Gastroesophageal sphincter (tissue), 3 donors: Measurements from ENCODE around the gene ZNF888.
"Not testable (repeated sequence)": the region's sequence is repeated elsewhere in the genome, so short reads cannot be mapped to it uniquely, and the experiment has no call there.

Source experiments
- EP300 ChIP-seq: sonication (generic); formaldehyde crosslinking; IDR thresholded peaks from one replicate; pipeline ENCODE4 v1.6.1; 2017; ENCODE audit warnings: antibody characterized with exemption, mild to moderate bottlenecking
- TF ChIP-seq, protein P1 (sequence below), 4 experiments: fragments of 200-600 bp in 2 of 4; fragments of 450-650 bp in 2 of 4; sonication (generic) in 1 of 4; IDR thresholded peaks; one replicate each; pipeline ENCODE4 v1.5.1; 2017 to 2019; ENCODE audit warnings: antibody characterized with exemption in 4 of 4, mild to moderate bottlenecking in 2 of 4, moderate library complexity in 2 of 4

DNA sequence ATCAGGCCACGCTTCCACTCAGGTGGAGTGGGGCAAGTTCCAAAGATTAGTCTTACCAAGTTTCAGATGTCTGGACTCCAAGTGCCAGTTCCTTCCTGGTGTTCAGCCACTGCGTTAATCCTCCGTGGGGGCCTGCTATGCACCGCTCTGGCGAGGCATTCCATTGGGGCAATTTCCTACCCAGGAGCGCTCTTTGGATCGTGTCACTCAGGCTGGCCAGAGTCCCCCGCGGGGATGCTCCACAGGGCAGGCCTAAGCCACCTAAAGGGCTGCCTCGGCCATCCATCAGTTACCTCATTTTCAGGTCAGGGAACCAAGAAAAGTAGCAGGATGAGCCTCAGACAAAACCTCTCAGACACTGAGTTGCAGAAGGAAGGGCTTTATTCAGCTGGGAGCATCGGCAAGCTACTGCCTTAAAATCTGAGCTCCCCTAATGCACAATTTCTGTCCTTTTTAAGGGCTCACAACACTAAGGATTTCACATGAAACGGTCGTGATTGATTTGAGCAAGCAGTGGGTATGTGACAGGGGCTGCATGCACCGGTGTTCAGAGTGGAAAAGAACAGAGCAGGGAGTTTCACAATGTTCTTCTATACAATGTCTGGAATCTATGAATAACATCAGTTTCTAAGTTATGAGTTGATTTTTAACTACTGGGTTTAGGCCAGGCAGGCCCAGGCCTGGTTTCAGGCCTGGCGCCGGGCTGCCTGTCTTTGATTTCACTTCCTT is 19.0 kb downstream of the ZNF888 start:
- TF ChIP-seq, protein P1, sequence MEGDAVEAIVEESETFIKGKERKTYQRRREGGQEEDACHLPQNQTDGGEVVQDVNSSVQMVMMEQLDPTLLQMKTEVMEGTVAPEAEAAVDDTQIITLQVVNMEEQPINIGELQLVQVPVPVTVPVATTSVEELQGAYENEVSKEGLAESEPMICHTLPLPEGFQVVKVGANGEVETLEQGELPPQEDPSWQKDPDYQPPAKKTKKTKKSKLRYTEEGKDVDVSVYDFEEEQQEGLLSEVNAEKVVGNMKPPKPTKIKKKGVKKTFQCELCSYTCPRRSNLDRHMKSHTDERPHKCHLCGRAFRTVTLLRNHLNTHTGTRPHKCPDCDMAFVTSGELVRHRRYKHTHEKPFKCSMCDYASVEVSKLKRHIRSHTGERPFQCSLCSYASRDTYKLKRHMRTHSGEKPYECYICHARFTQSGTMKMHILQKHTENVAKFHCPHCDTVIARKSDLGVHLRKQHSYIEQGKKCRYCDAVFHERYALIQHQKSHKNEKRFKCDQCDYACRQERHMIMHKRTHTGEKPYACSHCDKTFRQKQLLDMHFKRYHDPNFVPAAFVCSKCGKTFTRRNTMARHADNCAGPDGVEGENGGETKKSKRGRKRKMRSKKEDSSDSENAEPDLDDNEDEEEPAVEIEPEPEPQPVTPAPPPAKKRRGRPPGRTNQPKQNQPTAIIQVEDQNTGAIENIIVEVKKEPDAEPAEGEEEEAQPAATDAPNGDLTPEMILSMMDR (IDR thresholded peaks at IDR 0.05), result not testable (repeated sequence)
- TF ChIP-seq EP300, result not testable (repeated sequence)
